Measurements from ENCODE around the gene CBL.
"Not testable (repeated sequence)": the region's sequence is repeated elsewhere in the genome, so short reads cannot be mapped to it uniquely, and the experiment has no call there.

Gene CBL

DNA sequence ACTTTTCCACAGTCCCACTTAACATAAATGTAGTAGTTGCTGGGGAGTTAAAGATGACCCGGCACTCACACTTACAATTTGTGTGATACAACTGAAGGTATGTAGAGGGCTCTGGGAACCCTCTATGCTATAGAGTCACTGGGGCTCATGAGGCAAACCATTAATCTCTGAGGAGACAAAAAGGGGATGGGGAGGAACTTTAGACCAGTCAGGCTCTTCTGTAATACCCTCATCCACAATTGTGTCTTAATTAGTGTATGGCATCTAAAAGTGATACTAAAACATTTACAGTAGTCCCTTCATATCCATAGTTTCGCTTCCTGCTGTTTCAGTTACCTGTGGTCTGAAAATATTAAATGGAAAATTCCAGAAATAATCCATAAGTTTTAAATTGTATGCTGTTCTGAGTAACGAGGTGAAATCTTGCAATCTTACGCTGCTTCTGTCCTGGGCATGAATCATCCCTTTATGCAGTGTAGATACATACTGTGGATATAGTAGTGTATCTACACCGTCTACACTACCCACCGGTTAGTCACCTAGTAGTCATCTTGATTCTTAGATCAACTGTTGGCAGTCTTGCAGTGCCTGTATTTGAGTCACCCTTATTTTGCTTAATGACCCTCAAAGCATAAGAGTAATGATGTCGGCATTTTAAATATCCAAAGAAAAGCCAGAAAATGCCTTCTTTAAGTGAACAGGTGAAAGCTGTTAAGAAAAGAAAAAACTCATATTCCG is 12.2 kb downstream of the CBL start:
- no peak for DNase-seq

DNA sequence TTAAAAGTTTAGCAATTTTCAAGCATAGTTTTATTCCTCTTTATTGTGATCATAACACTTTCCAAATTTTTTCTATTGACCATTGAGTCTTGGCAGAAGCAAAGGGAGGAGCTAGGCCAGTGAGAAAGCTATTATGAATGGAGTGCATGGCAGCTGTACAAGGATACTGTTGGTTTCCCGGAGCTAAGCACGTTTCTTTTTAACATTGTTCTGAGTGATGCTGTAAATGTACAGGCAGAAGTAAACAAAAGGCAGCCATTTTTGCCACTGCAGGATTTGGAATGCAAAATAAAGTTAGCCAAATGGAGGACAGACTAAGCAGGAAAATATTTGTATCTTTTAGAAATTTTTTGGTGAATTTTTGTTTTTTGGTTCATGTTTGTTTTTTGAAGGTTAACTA is 16.2 kb downstream of the CBL start:
- peak; percentile 45 for DNase-seq

DNA sequence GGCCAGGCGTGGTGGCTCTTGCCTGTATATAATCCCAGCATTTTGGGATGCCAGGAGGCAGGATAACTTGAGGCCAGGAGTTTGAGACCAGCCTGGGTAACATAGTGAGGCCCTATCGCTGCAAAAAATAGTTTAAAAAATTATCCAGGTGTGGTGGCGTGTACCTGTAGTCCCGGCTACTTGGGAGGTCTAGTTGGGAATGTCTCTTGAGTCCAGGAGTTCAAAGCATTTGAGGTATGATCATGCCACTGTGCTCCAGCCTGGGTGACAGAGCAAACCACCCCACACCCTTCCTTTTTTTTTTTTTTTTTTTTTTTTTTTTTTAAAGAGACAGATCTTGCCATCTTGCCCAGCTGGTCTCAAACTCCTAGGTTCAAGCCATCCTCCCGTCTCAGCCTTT is 16.8 kb downstream of the CBL start:
- DNase-seq: no peak

DNA sequence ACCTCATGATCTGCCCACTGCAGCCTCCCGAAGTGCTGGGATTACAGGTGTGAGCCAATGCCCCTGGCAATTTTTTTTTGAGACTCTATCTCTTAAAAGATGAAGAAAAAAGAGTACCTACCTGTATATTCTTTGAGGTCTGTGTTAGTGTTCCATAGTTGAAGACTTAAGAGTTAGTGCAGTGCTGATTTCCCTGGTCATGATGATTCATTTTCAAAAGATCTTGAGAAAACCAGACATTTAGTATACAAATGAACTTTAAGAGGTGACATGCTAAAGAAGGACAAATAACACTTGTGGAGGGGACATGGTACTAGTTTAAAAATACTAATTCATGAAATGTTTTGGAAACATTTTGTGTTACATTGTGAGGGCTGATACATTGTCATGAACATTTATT is 17.7 kb downstream of the CBL start:
- DNase-seq: no peak

DNA sequence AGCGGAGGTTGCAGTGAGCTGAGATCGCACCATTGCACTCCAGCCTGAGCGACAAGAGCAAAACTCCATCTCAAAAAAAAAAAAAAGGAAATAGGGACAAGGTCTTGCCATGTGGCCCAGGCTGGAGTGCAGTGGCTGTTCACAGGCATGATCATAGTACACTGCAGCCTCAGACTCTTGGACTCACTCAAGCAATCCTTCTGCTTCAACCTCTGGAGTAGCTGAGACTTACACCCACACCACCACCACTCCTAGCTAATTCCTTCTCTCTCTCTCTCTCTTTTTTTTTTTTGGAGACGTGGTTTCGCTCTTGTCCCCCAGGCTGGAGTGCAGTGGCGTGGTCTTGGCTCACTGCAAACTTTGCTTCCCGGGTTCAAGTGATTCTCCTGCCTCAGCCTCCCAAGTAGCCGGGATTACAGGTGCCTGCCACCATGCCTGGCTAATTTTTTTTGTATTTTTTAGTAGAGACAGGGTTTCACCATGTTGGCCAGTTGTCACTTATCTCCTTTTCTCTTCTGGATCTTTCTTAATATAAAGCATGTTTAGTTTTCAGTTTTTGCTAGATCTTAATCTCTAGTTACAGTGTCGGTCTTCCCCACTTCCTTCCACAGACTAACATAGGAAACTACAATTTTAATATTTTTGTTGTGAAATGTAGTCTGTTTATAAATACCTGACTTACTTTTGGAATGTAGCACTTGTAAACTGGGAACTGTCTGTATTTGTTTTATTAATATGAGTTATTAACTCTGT is 22.6 kb downstream of the CBL start:
- not testable (repeated sequence) for DNase-seq

DNA sequence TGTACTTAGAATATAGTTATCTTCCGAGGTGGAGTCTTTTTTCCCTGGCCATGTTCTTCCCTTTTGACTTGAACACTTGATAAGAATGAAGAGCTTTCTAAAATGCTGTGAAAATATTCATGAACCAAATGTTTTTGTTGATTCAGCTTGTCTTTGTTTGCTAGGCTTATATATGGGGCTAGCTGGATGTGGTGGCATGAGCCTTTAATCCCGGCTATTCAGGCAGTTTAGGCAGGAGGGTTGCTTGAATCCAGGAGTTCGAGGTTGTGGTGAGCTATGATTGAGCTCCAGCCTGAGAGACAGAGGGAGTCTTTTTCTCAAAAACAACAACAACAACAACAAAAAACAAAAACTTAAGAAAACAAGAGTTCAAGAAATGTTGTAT is 23.1 kb downstream of the CBL start:
- no peak for DNase-seq

DNA sequence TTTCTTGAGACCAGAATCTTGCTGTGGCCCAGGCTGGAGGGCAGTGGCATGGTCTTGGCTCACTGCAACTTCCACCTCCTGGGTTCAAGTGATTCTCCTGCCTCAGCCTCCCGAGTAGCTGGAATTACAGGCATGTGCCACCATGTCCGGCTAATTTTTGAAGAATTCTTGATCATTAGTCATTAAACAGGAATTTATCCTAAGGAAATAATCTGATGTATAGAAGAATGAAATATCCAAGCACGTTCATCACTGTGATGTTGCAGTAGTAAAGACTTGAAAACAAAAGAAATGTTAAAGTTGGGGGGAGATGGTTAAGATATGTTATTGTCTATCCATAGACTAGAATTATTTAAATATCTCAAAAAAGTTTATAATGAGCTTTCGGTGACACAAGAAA is 23.6 kb downstream of the CBL start:
- no peak for DNase-seq

DNA sequence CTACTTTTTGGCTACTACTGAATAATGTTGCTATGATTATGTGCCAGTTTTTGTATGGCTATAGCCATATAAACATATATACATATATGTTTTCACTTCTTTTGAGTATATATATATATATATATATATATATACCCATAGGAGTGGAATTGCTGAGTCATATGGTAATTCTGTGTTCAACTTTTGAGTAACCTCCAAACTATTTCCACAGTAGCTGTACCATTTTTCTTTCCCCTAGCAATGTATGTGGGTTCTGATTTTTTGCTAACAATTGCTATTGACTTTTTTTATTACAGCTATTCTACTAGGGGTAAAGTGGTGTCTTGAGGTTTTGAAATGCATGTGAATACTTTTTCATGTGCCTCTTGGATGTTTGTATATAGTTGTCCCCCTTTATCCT is 30.4 kb downstream of the CBL start:
- DNase-seq: no peak

DNA sequence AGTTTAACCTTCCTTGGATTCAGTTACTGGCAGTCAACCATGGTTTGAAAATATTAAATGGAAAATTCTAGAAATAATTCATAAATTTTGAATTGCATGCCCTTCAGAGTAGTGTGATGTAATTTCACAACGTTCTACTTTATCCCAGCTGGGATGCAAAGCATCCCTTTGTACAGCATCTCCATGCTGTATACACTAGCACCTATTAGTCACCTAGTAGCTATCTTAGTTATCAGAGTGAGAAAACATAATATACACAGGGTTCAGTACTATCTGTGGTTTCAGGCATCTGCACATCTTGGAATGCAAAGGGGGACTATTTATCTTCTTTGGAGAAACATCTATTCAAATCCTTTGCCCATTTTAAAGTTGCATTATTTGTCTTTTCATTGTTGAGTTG is 30.8 kb downstream of the CBL start:
- DNase-seq: no peak

DNA sequence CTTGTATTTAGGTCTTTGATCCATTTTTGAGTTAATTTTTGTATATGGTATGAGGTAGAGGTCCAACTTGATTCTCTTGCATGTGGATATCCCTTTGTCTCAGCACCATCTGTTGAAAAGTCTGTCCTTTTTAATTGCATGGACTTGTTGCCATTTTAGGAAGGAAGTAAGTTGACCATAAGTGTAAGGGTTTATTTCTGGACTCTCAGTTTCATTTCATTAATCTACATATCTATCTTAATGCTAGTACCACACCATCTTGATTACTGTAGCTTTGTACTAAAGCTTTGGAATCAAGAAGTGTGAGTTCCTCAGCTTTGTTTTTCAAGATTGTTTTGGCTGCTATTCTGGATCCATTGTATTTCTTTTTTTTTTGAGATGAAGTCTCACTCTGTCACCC is 31.4 kb downstream of the CBL start:
- no peak for DNase-seq

DNA sequence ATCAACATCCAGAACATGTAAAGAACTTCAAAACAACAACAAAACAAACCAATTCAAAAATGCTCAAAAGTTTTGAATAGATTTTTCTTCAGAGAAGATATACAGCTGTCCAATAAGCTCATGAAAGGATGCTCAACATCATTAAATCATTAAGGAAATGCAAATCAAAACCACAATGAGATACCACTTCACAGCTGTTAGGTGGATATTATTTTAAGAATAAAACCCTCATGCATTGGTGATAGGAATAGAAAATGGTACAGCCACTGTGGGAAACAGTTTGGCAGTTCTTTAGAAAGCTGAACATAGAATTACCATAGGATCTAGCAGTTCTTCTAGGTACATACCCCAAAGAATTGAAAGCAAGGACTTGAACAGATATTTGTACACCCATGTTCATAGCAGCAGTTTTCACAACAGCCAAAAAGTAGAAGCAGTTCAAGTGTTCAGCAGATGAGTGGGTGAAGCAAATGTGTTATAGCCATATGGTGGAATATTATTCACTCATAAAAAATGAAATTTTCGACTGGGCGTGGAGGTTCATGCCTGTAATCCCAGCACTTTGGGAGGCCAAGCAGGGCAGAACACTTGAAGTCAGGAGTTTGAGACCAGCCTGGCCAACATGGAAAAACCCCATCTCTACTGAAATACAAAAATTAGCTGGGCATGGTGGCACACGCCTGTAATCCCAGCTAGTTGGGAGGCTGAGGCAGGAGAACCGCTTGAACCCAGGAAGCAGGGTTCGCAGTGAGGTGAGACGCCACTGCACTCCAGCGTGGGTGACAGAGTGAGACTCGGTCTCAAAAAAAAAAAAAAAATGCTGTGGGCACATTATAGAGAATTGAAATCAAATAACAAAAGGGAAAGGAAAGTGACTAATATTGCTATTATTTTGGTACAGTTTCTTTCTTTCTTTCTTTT is 42.9 kb downstream of the CBL start:
- no peak for DNase-seq

DNA sequence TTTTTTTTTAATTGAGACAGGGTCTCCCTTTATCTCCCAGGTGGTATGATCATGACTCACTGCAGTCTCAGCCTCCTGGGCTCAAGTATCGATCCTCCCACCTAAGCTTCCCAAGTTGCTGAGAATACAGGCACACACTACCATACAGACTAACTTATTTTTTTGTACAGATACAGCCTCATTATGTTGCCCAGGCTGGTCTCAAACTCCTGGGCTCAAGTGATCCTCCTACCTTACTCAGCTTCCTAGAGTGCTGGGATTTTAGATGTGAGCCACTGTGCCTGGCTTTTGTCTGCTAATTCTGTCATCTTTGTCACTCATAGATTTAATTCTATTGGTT is 43.5 kb downstream of the CBL start:
- DNase-seq: no peak

DNA sequence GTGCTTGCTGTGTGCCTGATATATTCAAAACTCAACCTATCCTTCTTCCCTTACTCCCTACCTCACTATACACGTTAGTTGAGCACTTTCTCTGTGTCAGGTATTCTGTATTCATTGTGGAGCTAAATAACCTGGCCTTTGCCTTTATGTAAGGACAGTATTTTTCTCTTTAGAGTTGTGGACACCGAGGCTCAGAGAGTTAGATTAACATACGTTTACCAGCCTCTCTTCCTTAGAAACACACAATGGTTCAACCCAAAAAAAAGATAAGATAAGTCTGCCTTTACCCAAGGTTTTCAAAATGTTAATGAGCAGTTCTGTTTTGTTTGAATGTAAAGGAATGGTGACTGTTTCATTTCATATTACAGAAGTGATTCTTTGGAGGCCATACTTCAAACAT is 45.0 kb downstream of the CBL start:
- DNase-seq: no peak

DNA sequence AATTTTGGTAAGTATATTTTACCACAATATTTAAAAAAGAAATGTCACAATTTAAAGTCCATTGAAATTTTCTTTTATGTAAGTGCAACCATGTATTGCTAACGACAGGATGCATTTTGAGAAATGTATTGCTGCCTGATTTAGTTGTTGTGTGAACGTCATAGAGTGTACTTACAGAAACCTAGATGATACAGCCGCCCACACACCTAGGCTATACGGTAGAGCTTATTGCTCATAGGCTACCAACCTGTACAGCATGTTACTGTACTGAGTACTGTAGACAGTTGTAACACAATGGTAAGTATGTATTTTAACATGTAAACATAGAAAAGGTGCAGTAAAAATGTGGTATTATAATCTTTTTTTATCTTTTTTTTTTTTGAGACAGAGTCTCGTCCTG is 48.1 kb downstream of the CBL start:
- no peak for DNase-seq

DNA sequence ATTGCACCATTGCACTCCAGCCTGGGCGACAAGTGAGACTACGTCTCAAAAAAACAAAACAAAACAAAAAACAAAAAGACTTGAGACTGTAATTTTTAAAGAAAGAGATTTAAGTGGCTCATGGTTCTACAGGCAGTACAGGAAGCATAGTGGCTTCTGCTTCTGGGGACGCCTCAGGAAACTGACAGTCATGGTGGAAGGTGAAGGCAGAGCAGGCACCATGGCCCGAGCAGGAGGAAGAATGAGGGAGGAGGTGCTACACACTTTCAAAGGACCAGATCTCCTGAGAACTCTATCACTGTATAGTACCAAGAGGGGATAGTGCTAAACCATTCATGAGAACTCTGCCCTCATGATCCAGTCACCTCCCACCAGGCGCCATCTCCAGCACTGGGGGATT is 52.0 kb downstream of the CBL start:
- DNase-seq: no peak

DNA sequence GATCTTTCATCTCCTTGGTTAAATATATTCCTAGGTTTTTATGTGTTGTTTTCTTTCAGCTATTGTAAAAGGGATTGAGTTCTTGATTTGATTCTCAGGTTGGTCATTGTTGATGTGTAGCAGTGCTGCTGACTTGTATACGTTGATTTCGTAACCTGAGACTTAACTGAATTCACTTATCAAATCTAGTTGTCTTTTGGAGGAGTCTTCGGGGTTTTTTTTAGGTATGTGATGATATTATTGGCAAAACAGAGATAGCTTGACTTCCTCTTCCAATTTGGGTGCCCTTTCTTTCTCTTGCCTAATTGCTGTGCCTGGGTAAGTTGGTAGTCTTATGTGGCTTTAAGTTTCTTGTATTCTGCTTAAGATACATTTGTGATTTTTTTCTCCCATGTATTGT is 52.8 kb downstream of the CBL start:
- DNase-seq: no peak

DNA sequence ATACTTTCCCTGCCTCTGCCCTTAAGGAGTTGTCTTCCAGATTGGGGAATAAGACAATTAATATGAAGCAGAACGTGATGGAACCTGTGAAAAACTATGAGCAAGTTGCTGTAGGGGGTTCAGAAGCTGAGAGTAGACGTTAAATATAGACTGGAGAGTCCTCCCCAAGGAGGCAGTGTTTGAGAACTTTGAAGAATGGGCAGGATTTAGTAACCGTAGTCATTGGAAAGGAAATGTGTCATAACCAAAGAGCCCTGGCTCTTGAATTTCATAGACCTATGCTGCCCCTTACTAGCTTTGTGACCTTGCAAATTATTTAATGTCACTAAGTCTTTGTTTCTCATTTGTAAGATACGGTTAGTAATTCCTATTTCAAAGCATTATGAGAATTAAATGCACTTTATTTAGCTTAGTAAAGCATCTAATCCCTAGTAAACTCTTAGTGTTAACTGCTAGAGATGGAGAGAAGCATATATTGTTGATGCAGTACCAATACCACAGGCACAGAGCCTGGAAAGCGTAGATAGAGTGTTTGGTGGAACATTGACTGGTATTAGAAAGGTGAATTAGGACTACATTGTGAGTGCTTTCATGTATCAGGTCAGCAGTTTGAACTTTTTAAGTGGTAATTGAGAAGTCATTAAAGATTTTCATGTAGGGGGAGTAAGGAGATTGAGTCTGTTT is 56.7 kb downstream of the CBL start:
- DNase-seq: no peak

DNA sequence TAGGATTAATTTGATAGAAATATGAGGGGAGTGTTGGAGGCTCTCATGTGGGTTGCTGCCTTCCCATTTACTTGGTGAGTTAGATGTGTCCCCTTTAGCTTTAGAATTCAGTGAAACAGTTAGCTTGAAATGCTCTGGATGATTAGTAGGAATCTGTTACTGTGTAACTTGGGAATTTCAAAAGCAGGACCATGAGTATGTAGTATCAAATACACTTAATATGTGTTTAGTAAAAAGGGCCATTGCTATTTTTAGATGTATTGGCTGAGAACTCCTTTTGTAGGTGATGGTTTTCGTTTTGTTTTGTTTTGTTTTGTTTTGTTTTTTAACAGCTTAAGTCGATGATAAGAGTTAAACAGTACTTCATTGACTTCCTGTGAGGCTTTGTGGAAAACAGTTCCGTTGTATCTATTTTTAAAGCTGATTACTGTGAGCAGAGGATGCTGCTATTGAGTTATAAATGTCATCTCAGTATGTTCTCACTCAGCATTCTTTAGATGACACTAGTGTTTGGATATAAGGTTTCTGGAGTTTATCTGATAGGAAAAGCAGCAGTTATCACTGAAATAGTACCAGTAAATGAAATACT is 57.3 kb downstream of the CBL start:
- no peak for DNase-seq

DNA sequence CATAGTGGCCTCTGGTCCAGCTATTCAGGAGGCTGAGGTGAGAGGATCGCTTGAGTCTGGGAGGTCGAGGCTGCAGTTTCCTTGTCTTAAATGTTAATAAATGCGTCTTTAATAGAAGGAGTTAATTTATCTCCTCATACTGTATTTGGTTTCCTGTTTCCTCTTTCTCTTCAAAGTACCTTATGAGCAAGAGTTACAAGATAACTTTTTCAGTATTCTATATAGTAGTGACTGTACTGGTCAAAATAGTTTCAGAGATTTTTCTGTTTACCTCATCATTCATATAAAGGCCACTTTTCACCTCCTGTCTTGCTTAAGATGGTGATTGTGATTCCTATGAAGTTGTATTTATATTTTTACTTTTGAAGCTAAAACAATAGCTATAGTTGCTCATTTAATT is 59.9 kb downstream of the CBL start:
- DNase-seq: no peak

DNA sequence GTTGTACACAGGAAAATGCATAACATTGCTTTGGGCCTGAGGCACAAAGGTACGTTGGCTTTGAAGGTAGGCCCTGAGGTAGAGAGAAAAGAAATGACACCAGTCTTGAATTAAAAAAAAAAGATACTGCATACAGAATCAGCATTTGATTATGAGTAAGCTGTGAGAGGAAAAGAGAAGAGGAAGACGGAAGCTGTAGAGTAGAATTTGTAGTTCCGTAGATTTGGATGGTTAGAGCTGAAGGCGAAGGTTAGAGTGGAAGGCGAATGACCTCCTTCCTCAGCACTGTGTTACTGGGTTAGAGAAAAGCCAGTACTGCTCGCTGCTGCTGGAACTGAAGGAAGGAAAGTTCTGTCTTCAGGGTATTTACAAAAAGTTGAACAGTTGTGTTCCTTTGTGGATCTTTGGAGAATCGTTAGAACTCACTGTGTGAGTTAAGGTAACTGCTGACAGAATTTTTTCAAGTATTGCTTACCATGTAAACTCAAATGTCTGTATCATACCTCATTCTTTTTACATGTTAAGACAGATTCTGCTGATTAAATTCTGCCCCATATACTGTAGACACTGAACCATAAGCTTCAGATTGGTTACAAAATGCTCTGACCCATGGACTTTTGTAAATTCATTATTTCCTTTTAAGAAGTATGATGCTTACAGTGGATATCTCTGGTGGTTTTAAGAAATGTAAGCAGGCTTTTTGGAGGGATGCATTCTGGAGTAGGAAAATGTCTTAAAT is 60.5 kb downstream of the CBL start:
- DNase-seq: no peak

DNA sequence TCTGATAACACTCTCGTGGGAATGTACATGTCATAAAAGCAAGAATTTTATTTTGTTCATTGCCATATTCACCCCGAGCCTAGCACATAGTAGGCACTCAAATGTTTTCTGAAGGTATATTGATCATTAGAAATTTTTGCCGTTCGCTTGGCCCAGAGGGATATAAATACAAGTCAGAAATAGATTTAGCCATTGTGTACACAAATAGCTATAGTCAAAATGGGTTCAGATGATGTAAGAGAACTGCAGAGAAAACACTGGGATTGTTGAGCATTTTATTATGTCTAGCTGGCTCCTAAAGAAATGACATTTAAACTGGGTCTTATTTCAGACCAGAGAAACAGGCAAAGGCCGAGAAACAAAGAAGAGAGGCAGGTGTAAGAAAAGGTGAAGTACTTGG is 61.5 kb downstream of the CBL start:
- DNase-seq: no peak

DNA sequence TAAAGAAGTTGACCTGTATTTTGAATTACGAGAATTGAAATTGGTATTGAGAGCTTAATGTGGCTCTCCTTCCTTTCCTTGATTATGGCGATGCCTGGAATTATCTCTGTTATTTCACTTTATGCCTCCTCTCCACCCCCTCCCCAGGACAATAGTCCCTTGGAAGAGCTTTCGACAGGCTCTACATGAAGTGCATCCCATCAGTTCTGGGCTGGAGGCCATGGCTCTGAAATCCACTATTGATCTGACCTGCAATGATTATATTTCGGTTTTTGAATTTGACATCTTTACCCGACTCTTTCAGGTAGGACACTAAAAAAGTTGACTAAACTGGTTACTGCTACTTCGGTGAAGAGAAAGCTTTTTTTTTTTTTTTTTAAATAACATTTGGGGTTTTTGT is 67.6 kb downstream of the CBL start:
- no peak for DNase-seq
